GM21786 (cell line): Measurements from ENCODE around the gene AGER.

ENCODE experiments used
- ATAC-seq: cut with Tn5 transposase; IDR thresholded peaks from one replicate; pipeline ENCODE4 v1.9.1; 2021; ENCODE audit not compliant: unreplicated experiment

Gene AGER

DNA sequence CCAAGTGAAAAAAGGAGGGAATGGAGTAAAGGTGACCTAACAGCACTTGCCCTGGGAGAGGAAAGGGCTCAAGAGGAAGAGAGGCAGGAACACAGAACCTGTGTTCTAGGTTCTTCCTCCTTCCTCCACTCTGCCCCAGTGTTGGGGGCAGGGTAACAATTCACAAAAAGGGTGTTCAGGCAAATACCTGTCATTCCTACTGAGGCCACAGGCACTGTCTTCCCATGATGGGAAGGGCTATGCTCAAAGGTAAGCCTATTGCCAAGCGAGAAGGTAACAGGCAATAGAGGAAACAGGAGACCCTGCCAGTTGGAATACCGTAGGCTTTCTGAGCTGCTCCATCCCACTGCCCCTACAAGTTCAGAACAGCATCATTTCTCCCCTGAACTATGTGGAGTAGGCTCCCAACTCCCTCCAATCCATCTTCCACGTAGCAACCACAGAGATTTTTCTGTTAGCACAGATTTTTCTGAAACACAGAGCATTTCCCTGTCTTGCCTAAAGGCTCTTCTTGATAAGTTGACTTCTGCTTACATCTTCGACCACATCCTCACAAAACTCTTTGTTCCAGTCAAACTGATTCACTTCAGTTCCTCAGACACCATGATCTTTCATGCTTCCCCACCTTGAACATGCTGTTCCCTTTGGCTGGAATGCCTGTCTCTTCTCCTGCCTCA, 10.9 kb downstream of the AGER start:
- no peak for ATAC-seq

DNA sequence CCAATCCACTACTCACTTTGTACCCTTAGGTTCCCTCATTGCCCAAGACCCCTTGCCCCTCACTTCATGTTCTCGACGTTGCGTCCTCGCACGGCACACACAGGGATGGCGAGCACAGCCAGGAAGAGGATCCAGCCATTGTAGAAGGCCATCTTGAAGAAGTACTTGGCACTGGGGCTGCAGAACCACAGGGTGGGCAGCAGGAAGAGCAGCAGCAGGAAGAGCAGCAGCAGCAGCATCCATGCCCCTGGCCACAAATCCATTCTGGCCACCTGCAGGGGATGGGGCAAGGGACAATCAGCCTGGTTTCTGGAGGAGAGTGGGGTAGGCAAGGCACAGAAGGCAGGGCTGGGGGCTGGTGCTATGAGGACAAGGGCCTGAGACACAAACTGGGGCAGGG, 12.8 kb downstream of the AGER start:
- ATAC-seq: no peak

DNA sequence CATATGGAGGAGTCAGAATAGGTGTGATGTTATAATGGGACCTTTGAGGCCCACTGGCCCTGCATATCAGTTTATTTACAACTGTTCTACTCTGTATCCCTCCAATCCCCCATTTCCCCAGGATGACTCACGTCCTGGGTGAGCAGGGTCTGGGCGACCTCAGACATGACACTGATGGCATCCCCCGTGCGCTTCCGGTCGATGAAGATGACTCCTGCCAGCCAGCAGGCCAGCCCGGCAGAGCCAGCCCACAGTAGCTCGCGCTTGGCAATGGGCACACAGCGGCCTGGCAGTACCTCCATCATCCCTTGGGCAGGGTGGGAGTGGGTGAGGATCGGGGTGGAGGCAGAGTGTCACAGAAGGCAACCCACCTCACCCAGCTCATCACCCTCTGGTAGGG, 13.8 kb downstream of the AGER start:
- ATAC-seq: no peak

DNA sequence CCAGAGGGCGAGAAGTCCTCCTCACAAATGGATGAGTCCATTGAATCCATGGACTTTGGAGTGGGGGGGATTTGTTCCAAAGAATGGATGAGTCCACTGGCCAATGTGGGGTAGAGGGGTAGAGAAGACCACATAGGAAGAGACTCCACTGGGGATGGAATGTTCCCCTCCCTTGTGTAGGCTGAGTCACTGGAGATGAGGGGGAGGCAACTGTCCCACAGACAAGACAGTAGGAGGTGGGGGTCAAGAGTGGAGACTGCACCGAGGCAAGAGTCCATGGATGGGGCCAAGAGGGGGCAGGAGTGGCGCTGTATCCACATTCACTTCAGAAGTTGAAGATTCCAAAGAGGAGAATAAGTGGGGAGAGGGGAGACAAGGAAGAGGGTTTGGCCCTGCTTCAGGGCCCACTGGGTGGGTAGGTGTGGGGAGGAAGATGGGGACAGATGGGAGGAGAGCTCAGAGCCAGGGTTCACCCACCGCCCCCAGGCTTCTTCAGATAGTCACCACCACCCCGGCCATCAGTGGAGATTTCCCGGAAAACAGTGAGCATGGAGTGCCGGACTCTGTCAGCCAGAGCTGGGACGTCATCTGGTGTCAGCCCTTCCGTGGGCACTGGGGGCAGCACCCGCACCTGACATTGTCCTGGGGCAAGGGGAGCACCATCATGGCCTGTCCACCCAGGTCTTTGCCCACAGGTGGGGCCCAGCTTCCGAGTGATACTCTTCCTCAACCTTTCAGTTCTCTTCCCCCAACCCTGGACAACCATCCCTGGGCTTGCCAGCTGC, 15.1 kb downstream of the AGER start:
- no peak for ATAC-seq

DNA sequence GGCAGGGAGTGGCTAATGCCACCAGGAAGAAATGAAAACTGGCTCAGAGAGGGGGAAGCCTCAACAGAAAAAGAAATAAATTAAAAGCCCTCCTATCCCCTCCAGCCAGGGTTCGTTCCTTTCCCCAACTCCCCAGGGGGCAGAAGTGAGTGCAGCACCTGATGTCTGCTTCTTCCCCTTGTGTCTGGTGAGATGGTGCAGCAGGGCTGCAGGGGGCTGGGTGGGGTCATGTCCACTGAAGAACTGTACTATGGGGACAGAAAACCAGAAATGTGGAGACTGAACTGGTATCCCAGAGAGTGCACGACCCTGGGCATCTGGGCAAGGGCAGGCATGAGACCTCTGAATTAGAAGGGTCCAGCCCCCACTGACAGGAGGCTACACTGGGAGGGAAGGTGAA, 15.7 kb downstream of the AGER start:
- no peak for ATAC-seq

DNA sequence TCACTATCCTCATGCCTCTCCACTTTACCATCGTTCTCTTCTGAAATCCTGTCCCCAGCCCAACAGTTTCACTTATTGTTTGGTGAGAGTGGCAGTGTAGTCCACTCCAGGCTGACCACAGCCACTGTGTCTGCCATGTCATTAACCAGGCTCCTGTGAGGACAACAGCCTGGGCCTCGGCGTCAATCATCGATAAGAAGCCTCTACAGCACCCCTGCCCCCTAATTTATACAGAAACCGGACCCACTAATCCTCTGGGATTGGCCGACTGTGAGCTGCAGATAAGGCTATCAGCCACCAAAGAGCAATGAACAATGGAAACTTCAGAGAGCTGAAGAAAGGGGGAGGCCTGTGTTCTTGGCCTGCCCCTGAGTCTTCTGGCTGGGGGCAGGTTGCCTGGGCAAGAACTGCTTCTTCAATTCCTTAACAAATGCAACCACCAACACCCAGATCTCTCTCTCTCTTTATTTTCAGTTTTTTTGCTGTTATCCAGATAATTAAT, 16.2 kb downstream of the AGER start:
- no peak for ATAC-seq

DNA sequence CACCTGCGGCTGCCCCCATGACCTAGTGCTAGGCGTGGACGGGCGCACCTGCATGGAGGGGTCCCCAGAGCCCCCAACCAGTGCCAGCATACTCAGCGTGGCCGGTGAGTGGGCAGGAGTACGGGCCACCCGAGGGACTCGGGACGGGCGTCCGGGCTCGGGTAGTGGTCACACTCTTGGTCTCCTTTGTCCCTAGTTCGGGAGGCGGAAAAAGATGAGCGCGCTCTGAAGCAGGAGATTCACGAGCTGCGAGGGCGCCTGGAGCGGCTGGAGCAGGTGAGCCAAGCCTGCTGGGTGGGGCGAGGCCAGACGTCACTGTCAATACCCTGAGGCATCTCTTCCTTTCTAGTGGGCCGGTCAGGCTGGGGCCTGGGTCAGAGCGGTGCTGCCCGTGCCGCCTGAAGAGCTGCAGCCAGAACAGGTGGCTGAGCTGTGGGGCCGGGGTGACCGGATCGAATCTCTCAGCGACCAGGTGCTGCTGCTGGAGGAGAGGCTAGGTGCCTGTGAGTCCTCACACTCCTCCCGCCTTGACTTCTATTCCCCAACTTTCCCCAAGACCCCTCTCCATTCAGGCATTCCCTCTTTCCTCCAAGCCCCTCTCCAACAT, 16.8 kb downstream of the AGER start:
- no peak for ATAC-seq

DNA sequence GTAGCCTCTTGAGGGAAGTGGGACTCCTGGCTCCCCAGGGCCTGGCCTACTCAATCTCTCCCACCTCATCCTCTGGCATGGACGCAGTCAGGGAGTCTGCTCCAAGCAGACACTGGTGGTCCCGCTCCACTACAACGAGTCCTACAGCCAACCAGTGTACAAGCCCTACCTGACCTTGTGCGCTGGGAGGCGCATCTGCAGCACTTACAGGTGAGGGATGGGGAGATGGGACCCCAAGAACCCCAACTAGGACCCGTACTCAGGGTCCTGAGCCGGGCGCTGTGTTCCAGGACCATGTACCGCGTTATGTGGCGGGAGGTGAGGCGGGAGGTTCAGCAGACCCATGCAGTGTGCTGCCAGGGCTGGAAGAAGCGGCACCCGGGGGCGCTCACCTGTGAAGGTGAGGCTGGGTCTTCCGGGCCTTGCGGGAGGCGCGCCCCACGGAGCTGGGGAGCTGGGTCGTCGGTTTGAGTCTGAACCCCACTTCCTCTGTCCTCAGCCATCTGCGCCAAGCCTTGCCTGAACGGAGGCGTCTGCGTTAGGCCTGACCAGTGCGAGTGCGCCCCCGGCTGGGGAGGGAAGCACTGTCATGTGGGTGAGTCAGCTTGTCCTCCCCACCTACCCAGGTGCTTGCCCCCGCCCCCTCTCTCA, 17.5 kb downstream of the AGER start:
- no peak for ATAC-seq

DNA sequence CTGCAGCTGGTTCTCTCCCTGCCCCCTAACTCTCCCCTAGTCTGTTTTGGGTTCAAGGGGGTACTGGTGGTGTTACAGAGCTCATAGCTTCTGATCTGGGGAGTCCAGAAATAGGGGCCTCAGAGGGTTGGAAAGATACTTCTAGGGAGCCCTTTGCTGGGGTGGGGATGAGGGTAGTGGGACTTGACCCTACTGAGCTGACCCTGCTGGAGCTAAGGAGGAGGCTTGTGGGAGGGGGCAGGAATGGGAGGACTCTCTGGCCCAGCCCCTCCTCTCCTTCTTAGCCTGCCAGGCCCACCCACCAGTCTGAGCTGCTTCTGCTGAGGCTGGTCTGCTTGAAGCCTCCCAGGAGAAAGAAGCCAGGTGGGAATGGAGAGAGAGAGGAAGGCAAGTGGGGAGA, 19.8 kb downstream of the AGER start, which contains the start of gene EGFL8:
TSS of gene EGFL8 (plus strand) at position 301 of the 400 bp plus-strand sequence. CDS start 1,571 bp downstream, outside the sequence.
- no peak for ATAC-seq

DNA sequence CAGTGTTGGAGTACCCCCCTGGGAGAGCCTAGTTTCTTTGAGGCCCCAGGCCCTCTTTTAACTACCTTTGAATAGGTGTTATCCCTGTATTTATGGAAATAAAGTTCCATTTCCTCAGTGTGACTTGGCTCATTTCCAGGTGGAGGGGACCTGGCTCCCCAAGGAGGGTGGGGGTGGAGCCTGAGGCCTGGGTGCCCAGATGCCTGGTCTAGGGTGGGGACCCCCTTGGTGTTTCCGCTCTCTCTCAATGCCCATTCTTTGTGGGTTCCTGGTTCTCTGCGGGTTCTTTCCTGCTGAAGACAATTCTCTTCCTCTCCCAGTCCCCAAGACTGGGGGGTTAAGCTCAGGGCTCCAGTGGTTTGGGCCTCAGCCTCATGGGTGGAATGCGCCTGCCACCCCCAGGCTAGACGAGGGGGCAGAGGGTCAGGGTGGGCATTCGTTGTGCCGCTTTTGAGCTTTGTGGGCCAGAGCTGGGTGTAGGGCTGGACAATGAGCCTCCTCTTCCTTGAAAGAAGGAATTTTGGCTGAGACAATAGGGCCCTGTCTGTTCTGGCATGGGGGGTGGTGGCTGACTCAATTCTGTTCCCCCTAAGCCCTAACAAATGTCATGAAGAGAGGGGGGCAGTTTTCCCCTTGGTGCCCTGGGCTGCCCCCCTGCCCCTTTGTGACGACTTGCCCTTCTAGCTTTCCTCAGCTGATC, 20.3 kb downstream of the AGER start:
- ATAC-seq: no peak

DNA sequence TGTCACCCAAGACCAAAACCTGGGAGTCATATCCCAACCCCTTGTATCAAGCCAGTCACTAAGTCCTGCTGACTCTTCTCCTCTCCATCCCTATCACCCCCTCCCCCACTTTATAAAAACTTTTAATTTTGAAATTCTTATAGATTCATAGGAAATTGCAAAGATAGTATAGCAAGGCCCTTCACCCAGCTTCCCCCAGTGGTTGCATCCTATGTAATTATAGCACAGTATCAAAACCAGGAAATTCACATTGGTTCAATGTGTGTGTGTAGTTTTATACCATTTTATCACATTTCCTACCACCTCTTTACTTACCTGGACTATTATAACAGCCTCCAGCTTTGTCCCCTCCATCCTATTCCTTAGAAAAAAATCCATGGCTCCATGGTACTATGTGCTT, 26.0 kb downstream of the AGER start:
- no peak for ATAC-seq

DNA sequence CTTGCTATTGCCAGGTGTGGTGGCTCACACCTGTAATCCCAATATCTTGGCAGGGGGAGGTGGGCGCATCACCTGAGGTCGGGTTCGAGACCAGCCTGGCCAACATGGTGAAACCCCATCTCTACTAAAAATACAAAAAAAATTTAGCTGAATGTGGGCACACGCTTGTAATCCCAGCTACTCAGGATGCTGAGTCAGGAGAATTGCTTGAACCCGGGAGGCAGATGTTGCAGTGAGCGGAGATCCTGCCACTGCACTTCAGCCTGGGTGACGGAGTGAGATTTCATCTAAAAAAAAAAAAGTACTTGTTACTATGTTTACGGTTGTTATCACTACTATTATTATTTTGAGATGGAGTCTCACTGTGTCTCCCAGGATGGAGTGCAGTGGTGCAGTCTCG, 27.2 kb downstream of the AGER start:
- no peak for ATAC-seq

DNA sequence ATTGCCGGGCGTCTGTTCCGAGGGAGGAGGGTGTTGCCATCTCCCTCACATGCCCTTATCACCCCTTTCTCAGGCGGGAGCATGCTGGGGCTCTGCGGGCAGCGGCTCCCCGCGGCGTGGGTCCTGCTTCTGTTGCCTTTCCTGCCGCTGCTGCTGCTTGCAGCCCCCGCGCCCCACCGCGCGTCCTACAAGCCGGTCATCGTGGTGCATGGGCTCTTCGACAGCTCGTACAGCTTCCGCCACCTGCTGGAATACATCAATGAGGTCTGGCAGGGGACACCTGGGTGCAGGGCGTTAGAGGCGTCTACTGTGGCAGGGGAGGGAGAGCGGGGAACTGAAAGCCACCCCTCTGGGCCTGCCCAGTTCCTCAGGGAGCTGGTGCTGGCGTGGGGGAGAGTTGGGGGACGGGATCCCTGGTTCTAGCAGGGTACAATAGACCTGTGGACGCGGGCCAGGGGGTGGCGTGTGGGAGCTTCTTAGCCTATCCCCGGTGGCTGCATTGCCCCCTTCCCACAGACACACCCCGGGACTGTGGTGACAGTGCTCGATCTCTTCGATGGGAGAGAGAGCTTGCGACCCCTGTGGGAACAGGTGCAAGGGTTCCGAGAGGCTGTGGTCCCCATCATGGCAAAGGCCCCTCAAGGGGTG, 29.4 kb downstream of the AGER start:
- no peak for ATAC-seq

DNA sequence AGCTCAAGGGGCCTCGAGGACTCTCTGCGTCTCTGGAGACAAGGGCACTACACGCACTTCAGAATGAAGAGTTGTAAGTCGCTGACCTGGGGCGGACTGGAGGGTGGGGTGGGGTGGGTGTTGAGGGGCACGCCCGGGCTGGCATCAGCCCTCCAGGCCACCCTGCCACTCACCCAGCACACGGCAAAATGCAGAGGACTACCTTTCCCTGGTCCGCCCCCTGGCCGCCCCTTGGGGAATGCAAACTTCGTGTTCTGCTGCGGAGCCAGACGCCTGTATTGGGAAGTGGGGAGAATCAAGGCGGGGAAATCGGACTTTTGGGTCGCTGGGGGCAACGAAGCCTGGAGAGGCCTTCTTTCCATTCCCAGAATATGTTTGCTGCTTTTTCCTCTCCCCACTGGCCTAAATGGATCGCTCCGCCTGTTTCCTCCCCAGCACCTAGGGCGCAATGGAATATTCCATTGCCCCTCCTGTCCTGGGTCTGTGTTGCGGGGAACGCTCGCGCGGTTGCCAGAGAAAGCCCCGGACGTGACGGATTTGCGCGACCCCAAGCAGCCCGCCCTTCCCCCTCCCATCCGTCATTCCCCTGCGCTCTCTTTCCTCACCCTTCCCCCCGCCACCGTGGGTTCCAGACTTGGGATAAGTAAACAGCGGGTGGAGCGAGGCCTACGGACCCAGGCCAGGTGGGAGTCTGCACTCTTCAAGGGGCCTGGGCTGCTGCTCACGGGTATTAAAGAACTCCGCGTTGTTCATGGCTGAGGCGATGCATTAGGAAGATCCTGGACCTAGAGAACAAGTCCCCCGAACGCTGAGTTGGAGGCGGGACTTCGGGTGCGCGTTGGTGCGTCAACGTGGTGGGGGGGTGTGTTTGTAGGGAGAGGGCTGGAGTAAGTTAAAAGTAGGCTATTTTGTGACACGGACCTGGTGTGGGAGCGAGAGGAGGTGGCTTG, 30.2 kb downstream of the AGER start, which contains the start of gene PPT2:
TSS of gene PPT2 (plus strand) at position 578 of the 950 bp plus-strand sequence. CDS start 454 bp downstream, outside the sequence.
- ATAC-seq: no peak

DNA sequence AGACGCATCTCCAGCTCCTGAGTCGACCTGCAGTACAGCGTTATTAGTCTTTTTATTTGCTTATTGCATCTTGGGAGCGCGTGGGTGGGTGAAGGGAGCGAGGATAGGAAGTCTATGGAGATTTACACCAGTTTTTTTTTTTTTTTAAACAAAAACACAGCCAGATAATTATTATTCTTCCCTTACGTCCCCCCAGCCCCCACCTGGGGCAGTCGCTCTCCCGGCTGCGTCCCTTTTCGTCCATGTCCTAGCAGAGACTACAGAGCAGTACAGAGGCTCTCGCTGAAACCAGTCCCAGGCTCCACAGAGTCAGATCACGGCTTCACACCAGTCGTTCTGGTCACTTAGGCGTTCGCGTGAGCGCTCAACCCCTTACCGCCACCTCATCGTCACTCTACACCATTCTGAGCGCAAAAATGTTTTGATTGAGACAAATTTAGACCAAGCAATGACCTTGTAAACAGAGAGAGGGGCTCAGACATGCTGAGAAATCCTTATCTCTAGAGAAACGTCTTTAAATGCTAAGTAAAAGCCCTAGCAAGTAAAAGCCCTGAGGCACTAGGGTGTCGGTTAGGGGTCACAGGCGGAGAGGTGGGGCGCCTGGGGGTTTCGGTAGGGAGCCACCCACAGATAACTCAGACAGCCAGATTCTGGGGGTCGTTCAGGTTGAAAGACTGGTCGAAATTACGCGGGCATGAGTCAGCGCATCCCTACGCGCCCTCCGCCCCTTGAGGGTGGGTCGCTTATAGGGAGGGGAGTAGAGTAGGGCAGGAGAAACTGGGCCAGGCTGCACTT, 31.1 kb downstream of the AGER start:
- ATAC-seq: no peak

DNA sequence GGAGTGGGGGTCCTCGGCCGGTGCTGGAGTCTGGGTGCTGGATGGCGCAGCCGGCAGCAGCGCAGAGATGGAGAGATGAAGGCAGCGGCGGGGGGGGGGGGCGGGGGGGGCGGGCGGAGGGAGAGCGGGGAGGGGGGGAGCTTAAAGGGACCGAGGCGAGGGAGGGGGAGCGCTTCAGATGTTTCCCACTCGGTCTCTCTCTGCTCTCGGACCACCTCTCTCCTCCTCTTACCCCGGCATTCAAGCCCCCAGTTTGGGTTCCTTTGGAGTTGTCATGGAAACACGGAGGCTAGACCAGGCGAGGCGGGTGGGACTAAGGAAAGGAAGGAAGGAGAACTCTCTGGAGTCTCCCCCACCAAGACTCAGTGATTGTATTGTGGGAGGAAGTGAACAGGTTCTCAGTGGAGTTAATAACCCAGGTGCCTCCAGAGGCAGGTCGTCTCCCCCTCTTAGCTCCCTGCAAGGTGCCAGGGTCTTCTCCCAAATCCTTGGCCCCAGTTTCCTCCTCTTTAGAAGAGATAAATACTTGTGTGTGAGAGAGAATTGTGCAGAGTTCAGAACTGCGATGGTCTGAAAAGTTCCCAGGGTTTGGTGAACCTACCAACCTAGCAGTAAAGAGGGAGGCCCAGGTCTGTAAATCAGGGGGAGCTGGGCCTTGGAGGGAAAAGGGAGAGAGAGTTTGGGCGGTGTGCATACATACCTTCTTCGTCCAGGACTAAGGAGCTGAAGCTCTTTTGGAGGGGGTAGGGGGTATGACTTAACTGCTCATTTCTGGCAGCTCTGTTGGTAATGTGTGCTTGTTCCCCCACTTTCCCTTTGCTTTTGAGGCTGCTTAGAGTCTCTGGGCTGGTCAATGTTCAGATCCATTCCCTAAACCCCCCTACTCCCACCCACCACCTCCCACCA, 31.9 kb downstream of the AGER start, which contains the start of gene PRRT1:
TSS of gene PRRT1 (minus strand) at position 77 of the 906 bp plus-strand sequence. CDS start 112 bp downstream, outside the sequence.
- no peak for ATAC-seq
